HG03108 (cell line): ENCODE data around the gene D2HGDH.
"Not testable (repeated sequence)": the region's sequence is repeated elsewhere in the genome, so short reads cannot be mapped to it uniquely, and the experiment has no call there.

ENCODE experiments used
- ATAC-seq: cut with Tn5 transposase; IDR thresholded peaks from one replicate; pipeline ENCODE4 v1.9.1; 2021; ENCODE audit warnings: moderate library complexity; ENCODE audit not compliant: unreplicated experiment

D2HGDH gene

GRCh38 chr2:241724975-241725870 lies 9.2 kb upstream of the D2HGDH start:
- ATAC-seq = no peak

- no peak for ATAC-seq
Measured at GRCh38 chr2:241726459-241726858, 8.0 kb upstream of the D2HGDH start.

DNA sequence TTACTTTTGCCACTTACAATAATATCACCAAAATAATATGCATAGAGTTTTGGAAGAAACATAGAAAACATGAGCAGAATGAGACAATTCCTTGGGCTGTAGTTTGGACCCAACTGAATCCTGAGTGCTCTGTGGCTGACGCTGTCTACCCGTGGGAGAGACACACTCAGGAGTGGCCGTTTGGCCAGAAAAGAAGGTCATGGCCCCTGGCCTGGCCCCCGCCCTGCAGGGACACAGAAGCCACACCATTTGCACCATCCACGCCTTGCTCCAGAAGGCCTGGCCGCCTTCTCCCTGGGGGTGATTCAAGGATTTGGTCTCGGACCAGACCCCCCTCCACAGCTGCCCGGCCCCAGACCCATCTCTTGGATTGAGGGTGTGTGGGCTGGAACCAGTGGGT lies 6.4 kb upstream of the D2HGDH start:
- ATAC-seq = no peak

GRCh38 chr2:241728627-241729026 lies 5.8 kb upstream of the D2HGDH start:
- no peak for ATAC-seq

- no peak for ATAC-seq
Measured at GRCh38 chr2:241729868-241730267, 4.6 kb upstream of the D2HGDH start.

- ATAC-seq = no peak
Measured at GRCh38 chr2:241730671-241731293, 3.6 kb upstream of the D2HGDH start.

DNA sequence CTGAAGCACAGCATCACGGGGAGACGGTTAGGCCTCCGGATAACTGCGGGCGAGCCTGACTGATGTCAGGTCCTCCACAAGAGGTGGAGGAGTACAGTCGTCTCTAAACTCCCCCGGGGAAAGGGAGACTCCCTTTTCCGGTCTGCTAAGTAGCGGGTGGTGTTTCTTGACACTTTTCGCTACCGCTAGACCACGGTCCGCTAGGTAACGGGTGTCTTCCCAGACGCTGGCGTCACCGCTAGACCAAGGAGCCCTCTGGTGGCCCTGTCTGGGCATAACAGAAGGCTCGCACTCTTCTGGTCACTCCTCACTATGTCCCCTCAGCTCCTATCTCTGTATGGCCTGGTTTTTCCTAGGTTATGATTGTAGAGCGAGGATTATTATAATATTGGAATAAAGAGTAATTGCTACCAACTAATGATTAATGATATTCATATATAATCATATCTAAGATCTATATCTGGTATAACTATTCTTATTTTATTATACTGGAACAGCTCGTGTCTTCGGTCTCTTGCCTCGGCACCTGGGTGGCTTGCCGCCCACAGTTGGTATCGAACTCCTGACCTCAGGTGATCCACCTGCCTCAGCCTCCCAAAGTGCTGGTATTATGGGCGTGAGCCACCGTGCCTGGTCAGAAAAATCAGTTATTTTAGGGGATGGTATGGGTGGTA lies 1.8 kb upstream of the D2HGDH start:
- not testable (repeated sequence) for ATAC-seq

GRCh38 chr2:241733391-241734207 lies 831 bp upstream of the D2HGDH start:
- ATAC-seq = no peak

DNA sequence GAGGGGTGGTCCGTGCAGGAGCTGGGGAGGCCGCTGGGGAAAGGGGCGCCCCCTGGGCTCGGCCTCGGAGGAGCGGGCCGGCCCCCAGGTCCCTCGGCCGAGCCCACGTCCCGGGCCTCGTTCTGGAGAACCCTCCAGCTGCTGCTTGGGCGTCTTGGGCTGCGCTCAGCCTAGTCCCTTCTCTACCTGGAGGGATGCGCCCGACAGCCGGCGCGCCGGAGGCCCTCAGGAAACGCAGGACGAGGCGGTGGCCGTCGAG lies 293 bp upstream of the D2HGDH start:
- no peak for ATAC-seq

GRCh38 chr2:241736111-241736510 lies 1.7 kb downstream of the D2HGDH start:
- no peak for ATAC-seq

- ATAC-seq = no peak
Measured at GRCh38 chr2:241738040-241738686, 3.7 kb downstream of the D2HGDH start.

GRCh38 chr2:241739177-241739576 lies 4.7 kb downstream of the D2HGDH start:
- no peak for ATAC-seq

GRCh38 chr2:241739651-241740050 lies 5.2 kb downstream of the D2HGDH start:
- ATAC-seq = no peak

- no peak for ATAC-seq
Measured at GRCh38 chr2:241741016-241741415, 6.6 kb downstream of the D2HGDH start.

- no peak for ATAC-seq
Measured at GRCh38 chr2:241742320-241742939, 8.0 kb downstream of the D2HGDH start.

DNA sequence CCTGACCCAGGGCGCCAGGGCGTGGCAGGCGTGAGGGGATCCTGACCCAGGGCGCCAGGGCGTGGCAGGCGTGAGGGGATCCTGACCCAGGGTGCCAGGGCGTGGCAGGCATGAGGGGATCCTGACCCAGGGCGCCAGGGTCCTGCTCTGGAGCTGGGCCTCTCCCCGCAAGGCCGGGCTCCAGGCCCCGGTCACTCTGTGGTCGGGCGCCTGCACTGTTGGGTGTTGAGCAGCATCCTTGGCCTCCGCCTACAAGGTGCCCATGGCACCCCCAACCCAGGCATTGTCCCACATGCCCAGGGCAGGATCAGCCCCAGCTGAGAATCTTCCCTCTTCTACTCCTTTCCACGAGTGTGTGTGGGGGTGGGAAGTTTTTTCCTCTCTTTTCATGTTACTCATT lies 8.6 kb downstream of the D2HGDH start:
- ATAC-seq = not testable (repeated sequence)

GRCh38 chr2:241743620-241744019 lies 9.2 kb downstream of the D2HGDH start:
- no peak for ATAC-seq

GRCh38 chr2:241744028-241744754 lies 9.8 kb downstream of the D2HGDH start:
- ATAC-seq = no peak

GRCh38 chr2:241745276-241745675 lies 10.8 kb downstream of the D2HGDH start:
- ATAC-seq = no peak

GRCh38 chr2:241746084-241746483 lies 11.7 kb downstream of the D2HGDH start:
- ATAC-seq = no peak
